Muscle of leg (tissue), 11 donors: ENCODE data around the gene PRPH. TPM values are rescaled to one million over a fixed set of nuclear protein-coding genes. Genes with fewer than 3 reads are reported as not detected.
A peak's percentile ranks its signal among the peaks of the same experiment; 100 is the strongest.

Experiments
- DNase-seq: peaks from one replicate; pipeline ENCODE4 v3.0.0; 2013
- H3K27ac ChIP-seq: one replicate; pipeline ENCODE4 v1.5.1; 2013; ENCODE audit warnings: mild to moderate bottlenecking, low read length, control low read depth
- H3K27me3 ChIP-seq: one replicate; pipeline ENCODE4 v1.6.1; 2013; ENCODE audit warnings: low read length; ENCODE audit not compliant: control insufficient read depth, insufficient read depth
- H3K36me3 ChIP-seq: one replicate; pipeline ENCODE4 v1.6.1; 2013; ENCODE audit warnings: low read length; ENCODE audit not compliant: control insufficient read depth, insufficient read depth
- H3K4me1 ChIP-seq: one replicate; pipeline ENCODE4 v1.6.1; 2013; ENCODE audit warnings: low read length; ENCODE audit not compliant: control insufficient read depth, insufficient read depth
- H3K4me3 ChIP-seq: one replicate; pipeline ENCODE4 v1.5.1; 2013; ENCODE audit warnings: low read length, control low read depth
- H3K9me3 ChIP-seq: replicated peaks from 2 replicates; pipeline ENCODE4 v1.6.1; 2013; ENCODE audit warnings: low read depth, low read length; ENCODE audit not compliant: control insufficient read depth
- WGBS: methylation state at CpG from one replicate; pipeline ENCODE4 v1.1.5; 2013; ENCODE audit warnings: missing lambda C conversion rate; ENCODE audit not compliant: insufficient coverage; 5-methylcytosine and 5-hydroxymethylcytosine counted together
- polyA plus RNA-seq, 8 donors: library from polyadenylated mRNA; unstranded; fragments of 120-200 nt; gene quantifications; one replicate each; pipeline versions ENCODE4 v1.2.1 to v1.2.3, GENCODE V29; 2013; ENCODE audit warnings: inconsistent platforms in 1 of 8, low replicate concordance in 1 of 8; ENCODE audit not compliant: insufficient read length in 8 of 8, insufficient read depth in 1 of 8
- total RNA-seq: library from RNA; stranded (reverse); fragments of 120-200 nt; gene quantifications from one replicate; pipeline ENCODE4 v1.2.4, GENCODE V29; 2013

PRPH gene
- total and polyA plus RNA-seq, 9 donors: 1.3 to 3.5 (median 2.3) TPM

DNA sequence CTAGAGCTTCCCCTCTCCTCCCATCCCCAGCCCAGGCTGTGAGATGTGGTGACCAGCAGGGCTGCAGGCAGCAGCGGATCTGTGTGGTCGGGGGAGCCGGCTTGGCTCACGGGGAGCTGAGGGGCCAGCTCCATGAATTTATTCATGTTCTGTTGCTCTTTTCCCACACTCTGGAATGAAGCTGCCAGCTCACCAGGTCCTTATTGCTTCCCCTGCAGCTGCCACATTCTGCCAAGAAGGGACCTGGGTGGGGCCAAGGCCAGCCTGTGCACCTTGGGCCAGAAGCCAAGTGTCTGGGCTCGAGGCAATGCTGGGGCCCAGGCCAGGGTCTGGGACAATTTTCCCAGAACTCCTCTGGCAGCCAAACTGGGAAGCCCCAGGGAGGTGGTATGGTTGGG lies 44.5 kb downstream of the PRPH start:
- no peak overlapping the region for H3K27ac ChIP-seq
- no peaks in the 10 kb centered on the region for H3K36me3 ChIP-seq
- no peak for DNase-seq
- H3K4me3 ChIP-seq: no peak overlapping the region
- 10% methylated on average over 1 of the region's 5 CpGs for WGBS
- peaks cover 100% of the 10 kb centered on the region for H3K27me3 ChIP-seq
- H3K9me3 ChIP-seq: no peaks in the 10 kb centered on the region
- H3K4me1 ChIP-seq: peaks cover 44% of the 10 kb centered on the region

DNA sequence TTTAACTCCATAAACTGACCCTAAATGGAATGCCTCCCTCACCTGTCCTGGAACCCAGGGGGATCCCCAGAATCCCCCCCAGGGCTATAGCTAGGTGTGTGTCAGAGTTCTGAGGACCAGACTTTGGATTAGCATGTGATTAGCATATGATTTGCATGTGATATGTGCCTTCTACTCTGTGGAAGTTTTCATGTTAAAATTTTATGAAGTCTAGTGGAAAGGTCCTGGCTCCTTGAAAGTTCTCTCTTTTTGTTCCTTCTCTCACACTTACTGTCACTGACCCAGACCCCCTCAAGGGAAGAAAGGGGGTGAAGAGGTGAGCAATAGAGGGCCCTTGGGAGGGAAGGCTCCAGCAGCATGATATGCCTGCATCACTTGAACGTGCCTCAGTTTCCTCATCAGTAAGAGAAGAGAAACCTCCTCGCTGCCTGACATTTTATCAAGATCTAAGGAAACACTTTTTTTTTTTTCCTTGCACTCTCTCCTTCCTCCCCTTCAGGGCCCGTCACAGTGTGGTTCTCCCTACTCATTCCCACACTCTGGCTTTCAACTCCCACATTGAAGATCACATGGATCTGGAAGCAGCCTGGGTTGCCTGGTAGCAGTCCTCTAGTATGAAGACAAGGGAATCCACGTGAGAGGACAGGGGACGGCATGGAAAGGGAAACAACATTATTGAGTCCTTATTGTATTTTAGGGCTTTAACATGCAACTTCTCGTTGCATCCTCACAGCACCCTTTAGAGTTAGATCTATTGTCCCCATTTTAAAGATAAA lies 45.3 kb downstream of the PRPH start:
- Histone ChIP-seq H3K4me3 (no peak overlapping the region), H3K4me1 (peaks cover 46% of the 10 kb centered on the region), H3K27me3 (peaks cover 100% of the 10 kb centered on the region), H3K27ac (no peak overlapping the region), H3K36me3 (no peaks in the 10 kb centered on the region), H3K9me3 (no peaks in the 10 kb centered on the region)
- 17% methylated on average over 1 of the region's 6 CpGs for WGBS
- no peak for DNase-seq

DNA sequence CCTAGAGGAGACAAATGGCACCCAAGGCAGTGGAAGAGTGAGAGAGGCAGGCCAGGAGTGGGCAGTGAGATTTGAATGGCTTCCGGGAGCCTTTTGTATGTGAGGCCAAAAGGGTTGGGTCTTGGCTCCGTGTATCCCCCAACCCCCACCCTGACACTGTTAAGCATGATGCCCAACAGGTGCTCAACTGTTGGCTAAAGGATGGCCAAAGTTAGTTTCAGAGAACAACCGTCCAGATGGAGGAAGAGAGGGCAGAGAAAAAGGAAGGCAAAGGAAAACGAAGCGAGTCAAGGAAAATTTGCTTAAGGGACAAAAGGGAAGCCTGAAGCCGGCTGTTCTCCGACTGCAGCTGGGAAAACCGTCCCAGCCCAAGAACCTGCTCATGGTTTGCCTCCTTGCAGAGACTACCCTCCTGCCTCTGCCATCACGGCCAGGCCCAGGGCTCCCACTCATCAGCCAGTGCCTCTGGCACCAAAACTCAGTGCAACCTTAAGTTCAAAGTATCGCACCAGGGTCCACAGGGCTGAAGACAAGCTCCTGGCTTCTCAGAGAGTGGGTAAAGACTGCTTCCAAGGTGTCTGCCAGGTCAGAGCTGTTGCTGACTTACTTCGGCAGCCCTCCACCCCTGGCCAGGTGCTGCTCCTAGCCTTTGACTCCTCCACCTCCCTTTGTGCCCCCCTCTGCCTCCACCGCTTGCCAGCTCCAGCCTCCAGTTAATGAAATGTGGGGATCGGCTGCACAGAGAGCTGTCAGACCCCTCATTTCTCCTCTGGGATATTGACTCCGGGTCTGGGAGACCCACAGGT lies 46.2 kb downstream of the PRPH start:
- Histone ChIP-seq H3K4me3 (no peak overlapping the region), H3K36me3 (no peaks in the 10 kb centered on the region), H3K9me3 (no peaks in the 10 kb centered on the region), H3K27ac (no peak overlapping the region), H3K4me1 (peaks cover 54% of the 10 kb centered on the region), H3K27me3 (peaks cover 99% of the 10 kb centered on the region)
- peak; percentile 5 for DNase-seq
- WGBS: 16% methylated on average over 11 of the region's 14 CpGs

DNA sequence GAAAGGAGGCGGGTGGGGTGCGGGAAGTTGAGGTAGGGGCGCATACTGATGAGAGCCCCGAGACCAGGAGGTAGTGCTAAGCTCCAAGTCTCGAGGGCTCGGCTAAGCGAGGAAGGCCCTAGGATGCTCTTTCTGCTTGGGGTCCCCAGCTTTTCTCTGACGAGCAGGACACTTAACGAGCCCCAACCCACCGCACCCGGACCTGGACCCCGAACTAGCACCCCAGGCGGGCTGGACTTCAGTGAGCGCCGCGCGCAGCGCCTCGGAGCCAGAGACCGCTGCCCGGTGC lies 46.8 kb downstream of the PRPH start:
- WGBS: 4% methylated on average over 17 of the region's 21 CpGs
- Histone ChIP-seq H3K36me3 (no peaks in the 10 kb centered on the region), H3K9me3 (no peaks in the 10 kb centered on the region), H3K4me1 (peaks cover 57% of the 10 kb centered on the region), H3K27me3 (peaks cover 99% of the 10 kb centered on the region), H3K27ac (no peak overlapping the region), H3K4me3 (no peak overlapping the region)
- no peak for DNase-seq

DNA sequence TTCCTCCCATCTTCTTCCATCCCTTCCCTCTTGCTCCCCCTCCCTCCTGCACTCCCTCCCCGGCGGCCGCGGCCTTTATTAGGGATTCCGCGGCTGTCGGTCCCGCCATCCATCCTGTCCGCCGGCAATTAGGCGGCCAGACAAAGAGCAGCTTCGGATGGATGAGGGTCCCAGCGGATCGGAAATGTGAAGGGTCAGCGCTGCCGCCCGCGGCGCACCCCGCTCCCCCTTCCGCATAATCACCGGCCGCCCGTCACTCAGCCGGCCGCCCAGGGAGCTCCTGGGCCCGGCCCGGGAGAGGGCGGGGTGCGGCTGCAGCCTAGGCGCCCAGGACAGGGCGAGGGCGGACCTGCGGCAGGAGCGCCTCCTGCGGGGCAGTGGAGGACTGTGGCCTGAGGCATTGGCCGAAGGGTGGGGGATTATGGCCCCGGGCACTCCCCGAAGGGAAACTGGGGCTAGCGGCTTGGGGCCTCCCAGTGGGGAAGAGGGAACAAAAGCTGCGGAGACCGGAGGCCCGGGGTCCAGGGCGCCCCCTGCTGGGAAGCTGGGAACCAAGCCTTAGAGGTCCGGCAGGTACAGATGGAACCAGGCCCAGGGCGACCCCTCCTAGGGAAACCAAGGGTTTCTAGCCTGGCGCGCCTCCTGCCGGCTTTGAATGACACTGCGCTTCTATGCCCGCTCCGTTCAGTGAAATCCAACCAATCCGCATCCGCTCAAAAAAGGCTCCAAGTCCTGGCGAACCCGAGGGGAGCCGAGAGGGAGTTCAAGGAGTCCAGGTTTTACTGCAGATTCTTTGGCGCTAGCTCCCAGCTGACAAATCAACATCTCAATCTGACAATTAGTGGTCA lies 47.3 kb downstream of the PRPH start:
- Histone ChIP-seq H3K4me3 (peak overlapping the region; percentile 24), H3K9me3 (no peaks in the 10 kb centered on the region), H3K27me3 (peaks cover 99% of the 10 kb centered on the region), H3K4me1 (peaks cover 58% of the 10 kb centered on the region), H3K27ac (no peak overlapping the region), H3K36me3 (no peaks in the 10 kb centered on the region)
- under 1% methylated on average over 55 of the region's 58 CpGs for WGBS
- peak; percentile 79 for DNase-seq

DNA sequence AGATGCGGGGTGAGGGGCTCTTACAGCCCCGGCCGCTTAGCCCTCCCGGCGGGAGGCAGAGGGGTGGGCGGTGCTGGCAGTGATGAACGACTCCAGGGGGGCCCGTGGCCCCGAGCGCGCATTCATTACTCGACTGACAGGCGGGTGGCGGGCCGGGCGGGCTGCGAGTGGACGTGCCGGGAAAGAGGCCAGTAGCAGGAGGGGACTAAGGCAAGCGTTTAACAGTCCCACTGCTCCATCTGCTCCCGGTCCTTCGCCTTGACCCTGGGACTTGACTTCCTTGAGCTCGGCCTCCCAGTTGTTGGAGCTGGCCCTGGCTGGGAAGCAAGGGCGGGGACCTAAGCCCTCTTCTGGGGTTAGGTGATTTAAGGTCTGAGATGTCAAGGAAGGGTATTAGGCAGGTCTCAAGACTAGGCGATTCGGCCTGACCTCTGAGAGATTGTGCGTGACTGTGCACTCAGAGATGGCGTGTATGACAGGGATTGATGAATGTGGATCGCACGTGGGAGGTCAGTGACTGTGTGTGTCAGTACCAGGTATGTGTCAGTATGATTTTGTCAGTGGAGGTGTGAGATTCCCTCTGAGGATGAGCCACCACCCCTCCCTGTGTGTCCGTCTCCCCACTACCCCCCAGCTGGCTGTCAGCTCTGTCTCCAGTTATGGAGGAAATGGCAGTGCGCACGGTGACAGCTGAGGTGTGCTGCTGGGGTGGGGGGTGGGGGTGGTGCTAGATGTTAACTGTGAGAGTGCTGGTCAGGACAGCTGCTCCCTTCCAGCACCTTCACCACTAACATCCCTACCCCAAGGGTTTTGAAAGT lies 48.2 kb downstream of the PRPH start:
- Histone ChIP-seq H3K9me3 (no peaks in the 10 kb centered on the region), H3K27ac (no peak overlapping the region), H3K4me3 (no peak overlapping the region), H3K36me3 (no peaks in the 10 kb centered on the region), H3K27me3 (peaks cover 99% of the 10 kb centered on the region), H3K4me1 (peaks cover 59% of the 10 kb centered on the region)
- 1% methylated on average over 22 of the region's 33 CpGs for WGBS
- peak; percentile 56 for DNase-seq

DNA sequence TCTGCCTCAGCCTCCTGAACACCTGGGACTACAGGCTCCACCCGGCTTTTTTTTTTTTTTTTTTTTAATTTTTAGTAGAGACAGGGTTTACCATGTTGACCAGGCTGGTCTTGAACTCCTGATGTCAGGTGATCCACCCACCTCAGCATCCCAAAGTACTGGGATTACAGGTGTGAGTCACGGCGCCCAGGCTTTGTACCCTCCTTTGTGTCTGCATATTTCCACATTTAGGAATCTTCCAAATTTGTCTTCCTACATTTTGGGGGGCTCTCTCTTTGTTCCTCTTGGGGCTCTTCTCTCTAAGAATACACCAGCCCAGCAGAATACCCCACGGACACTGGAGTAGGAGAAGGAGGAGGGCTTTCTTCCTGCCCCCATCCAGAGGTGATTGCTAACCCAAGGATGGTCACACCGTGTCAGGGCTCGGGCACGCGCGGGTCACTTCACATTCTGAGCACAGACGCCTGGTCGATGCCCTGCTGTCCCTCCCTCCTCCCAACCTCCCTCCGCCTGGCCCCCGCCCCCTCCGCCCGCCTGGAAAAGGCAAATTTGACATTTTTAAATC lies 49.6 kb downstream of the PRPH start:
- Histone ChIP-seq H3K36me3 (no peaks in the 10 kb centered on the region), H3K4me3 (no peak overlapping the region), H3K9me3 (no peaks in the 10 kb centered on the region), H3K4me1 (peaks cover 57% of the 10 kb centered on the region), H3K27ac (no peak overlapping the region), H3K27me3 (peaks cover 99% of the 10 kb centered on the region)
- DNase-seq: no peak
- WGBS: 13% methylated on average over 7 of the region's 15 CpGs

DNA sequence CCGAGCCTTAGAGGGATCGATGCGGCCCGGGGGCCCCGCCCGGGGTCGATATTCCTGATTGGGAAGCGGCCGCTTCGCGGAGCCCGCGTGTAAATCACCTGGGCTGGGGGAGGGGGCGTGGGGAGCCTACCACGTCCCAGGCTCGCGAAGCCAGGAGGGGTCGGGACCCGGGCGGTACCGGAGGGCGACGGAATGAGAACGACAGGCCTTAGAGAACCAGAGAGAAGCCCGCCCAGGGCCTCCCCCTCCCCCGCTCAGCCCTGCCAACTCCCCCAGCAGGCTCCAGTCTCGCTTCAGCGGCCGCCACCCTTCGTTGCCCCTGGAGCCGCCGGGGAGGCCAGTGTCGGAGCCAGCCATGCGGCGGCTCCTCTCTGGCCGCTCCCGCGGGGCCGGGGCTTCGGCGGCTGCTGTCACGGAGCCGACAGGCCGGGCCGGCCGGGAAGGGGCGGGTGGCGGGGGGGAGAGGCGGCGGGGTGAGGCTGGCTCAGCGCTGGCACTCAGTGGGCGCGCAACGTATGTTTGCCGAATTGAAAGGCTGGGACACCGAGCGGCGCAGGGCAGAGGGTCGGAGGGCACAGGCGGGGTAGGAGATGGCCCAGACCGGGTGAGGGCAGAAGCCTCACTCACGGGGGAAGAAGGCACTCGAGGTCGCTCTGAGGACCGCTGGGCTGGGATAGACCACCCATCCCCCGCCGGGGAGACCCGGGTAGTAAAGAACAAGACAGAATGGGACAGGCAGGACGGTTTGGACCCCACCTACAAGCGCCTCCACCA lies 50.3 kb downstream of the PRPH start:
- under 1% methylated on average over 51 of the region's 70 CpGs for WGBS
- Histone ChIP-seq H3K9me3 (no peaks in the 10 kb centered on the region), H3K4me3 (peak overlapping the region; percentile 23), H3K27ac (no peak overlapping the region), H3K27me3 (peaks cover 95% of the 10 kb centered on the region), H3K4me1 (peaks cover 52% of the 10 kb centered on the region), H3K36me3 (no peaks in the 10 kb centered on the region)
- DNase-seq: no peak
